ENCODE data around the gene SLC50A1.

SLC50A1 gene

DNA sequence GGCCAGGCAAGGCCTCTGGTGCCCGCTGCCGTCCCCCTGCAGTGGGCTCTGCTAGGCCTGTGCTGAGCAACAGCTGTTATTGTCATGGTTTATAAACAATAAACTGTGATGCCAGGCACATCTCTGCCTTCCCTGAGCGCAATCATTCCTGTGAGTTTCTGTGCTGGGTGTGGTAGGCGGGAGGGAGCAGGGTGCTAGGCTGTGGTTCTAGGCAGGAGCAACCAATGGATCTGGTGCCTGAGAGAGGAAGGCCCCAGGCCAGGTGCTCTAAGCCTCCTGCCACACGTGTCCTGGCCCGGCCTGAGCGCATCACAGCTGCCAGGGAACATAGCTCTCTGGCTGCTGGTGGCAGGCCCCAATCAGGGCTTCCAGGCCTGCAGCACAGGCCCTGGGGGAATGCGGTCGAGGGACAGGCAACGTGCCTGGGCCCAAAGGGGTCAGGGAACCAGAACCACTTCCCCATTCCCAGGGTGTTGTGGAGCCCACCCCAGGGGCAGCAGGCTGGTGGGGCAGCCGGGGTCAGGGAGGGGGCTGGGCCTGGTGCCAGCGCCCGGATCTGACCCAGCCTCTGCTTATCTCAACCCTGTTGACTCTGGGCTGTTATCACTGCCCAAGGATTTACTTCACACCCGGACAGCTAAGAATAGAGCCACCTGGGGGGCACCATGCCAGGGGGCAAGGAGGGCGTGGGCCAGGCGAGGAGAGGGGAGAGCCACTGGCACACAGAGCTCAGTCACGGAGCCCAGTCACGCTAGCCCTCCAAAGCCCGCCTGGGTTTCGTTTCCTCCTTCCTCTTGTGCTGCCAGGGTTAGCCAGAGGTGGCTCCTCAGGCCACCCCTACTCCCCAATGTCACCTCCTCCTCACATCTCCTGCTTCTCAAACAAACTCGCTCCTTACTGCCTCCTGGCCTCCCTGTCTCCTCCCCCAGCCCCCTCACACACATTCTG is 49.5 kb downstream of the SLC50A1 start:
- no peak for DNase-seq (ENCODE audit: low read depth)

DNA sequence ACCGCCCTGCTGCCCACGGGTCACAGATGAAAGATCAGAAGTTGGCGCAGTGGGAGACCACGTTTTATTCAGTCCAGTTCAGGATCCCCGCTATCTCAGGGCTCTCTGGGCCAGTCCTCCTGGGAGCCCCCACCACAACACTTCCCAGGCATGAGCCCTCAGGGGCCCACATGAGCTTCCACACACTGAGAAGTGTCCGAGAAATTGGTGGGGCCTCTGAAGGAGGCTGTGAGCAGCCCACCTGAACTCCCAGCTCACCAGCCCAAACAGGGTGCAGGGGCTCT is 50.1 kb downstream of the SLC50A1 start:
- DNase-seq (ENCODE audit: low read depth): no peak

DNA sequence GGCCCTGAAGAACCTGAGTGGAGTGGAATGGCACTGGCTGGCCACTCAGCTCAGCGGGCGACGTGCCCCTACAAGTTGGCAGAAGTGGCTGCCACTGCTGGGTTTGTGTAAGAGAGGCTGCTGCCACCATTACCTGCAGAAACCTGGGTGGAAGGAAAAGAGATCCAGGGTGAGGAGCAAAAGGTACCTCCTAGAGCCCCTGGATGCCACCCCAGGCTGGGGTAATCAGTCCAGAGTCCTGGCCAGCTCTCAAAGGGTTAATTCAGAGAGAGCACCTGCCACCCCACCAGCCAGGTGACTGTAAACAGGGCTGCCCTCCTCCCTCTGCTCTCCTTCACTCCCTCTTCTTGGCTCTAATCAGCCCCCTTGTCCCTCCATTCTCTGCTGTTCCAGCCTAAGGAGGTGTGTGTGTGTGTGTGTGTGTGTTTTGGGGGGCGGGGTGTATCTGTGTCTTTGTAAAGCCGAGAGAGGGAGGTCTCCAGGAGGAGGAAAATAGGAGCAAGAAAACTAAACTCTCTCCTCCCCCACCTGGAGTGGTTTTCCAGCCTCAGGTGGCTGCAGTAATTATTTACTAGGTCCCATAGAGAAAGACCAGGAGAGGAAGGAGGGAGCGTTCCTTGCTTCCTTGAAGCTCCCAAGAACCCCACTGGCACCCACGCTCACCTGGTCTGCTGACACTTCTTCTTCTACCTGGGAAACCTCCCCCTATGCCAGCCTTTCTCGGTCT is 50.6 kb downstream of the SLC50A1 start:
- no peak for DNase-seq (ENCODE audit: low read depth)

DNA sequence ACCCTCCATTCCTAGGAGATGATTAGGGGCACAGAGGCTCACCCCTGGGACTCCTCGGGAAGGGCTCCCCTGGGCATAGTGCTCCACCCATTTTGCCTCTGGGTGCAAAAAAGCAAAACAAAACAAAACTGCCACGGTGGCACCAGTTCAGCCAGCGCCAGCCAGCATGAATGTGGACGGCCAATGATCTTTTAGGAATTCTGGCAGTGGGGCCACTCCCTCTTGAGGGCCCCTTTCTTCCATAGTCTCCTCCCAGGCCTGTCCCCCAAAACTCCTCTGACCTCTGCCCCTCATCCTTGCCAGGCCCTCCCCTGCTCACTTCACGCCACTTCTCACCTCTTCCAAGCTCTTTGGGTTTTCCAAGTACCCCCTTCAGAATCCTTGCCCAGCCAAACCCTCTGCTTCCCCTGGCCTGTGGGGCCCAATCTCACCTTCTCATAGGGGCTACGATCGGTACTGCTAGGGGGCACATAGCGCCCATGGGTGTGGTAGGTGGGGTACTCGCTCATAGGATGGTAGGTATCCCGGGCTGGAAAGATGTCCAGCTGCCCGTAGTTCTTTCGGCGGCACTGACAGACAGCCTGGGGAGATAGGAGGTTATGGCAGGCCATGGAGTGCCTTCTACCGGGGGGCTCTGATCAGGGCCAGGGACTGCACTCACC is 51.3 kb downstream of the SLC50A1 start:
- DNase-seq (ENCODE audit: low read depth): no peak

DNA sequence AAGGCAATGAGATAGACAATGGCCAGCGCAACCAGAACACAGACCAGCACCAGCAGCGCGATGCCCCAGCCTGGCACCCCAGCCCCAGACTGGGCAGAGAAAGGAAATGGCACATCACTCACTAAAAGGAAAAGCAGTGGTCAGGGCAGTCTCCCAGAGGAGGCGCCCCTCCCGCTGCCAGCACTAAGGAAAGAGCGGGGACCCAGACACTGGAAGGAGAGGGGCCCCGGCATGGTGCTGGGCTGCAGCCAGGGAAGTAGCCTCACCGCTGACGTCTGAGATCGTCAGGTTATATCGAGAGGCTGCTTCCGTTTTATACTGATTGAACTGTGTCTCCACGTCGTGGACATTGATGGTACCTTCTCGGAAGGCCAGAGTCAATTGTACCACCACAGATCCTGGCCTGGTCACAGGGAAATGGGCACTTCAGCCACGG is 51.8 kb downstream of the SLC50A1 start:
- no peak for DNase-seq (ENCODE audit: low read depth)

DNA sequence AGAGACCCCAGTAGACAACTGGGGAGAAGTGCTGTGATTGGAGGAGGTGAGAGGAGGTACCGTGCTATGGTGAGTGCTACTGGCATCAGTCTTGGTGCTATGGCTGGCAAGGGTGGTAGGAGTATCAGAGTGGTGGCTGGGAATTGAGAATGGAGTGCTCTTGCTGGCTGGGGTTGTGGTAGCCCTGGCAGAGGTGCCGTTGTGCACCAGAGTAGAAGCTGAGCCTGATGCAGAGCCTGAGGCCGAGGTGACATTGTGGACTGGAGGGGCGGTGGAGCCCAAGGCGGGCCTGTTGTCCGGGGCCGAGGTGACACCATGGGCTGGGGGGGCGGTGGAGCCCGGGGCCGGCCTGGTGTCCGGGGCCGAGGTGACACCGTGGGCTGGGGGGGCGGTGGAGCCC is 52.6 kb downstream of the SLC50A1 start:
- no peak for DNase-seq (ENCODE audit: low read depth)

Measured in activated T-cell treated with anti-CD3 and anti-CD28 coated beads for 48 hours (primary cell).